Keratinocyte (primary cell): ENCODE results near the gene CDC42EP3. TPM values are rescaled to one million over a fixed set of nuclear protein-coding genes. Genes with fewer than 3 reads are reported as not detected.

Experiments
- DNase-seq: peaks from one replicate; pipeline ENCODE4 v3.0.0-alpha.2; 2011; ENCODE audit warnings: low read depth, missing footprints, low spot score
- FAIRE-seq: peaks from 2 replicates; lab custom pipeline; 2011; peaks lifted over from hg19 to GRCh38; lab: Jason Lieb, UNC
- H2AFZ ChIP-seq: 2 replicates; pipeline ENCODE4 v1.6.0; 2012; ENCODE audit warnings: low read length, control low read depth, inconsistent platforms; ENCODE audit not compliant: control insufficient read depth
- H3K27ac ChIP-seq: 2 replicates; pipeline ENCODE4 v1.5.1; 2011; ENCODE audit warnings: low read length; ENCODE audit not compliant: control insufficient read depth, insufficient read depth
- H3K27me3 ChIP-seq: 3 replicates; pipeline ENCODE4 v1.6.0; 2011; ENCODE audit warnings: low read length; ENCODE audit not compliant: control insufficient read depth, insufficient read depth; ENCODE audit errors: extremely low read depth
- H3K36me3 ChIP-seq, 2 experiments: 2 replicates in 1 of 2; 3 replicates in 1 of 2; pipeline ENCODE4 v1.5.1; 2011; ENCODE audit warnings: low read length in 2 of 2, mild to moderate bottlenecking in 1 of 2; ENCODE audit not compliant: control insufficient read depth in 2 of 2, insufficient read depth in 2 of 2; ENCODE audit errors: extremely low read depth in 1 of 2
- H3K4me1 ChIP-seq: 3 replicates; pipeline ENCODE4 v1.5.1; 2011; ENCODE audit warnings: low read length; ENCODE audit not compliant: control insufficient read depth, insufficient read depth; ENCODE audit errors: extremely low read depth
- H3K4me2 ChIP-seq: 3 replicates; pipeline ENCODE4 v1.6.0; 2011; ENCODE audit warnings: low read depth, low read length; ENCODE audit not compliant: control insufficient read depth, insufficient read depth; ENCODE audit errors: extremely low read depth
- H3K4me3 ChIP-seq, 3 experiments: fragments of 200-600 bp in 1 of 3; sonication (generic) in 1 of 3; 2 replicates in 2 of 3; 3 replicates in 1 of 3; pipeline ENCODE4 v1.5.1; 2011 to 2016; ENCODE audit warnings: low read length in 3 of 3, mild to moderate bottlenecking in 3 of 3, control low read depth in 2 of 3, inconsistent platforms in 1 of 3, low read depth in 1 of 3, mixed read lengths in 1 of 3, mixed run types in 1 of 3, moderate library complexity in 1 of 3; ENCODE audit not compliant: control insufficient read depth in 2 of 3, insufficient read depth in 2 of 3; ENCODE audit errors: extremely low read depth in 1 of 3
- H3K79me2 ChIP-seq: 2 replicates; pipeline ENCODE4 v1.6.0; 2012; ENCODE audit warnings: low read length; ENCODE audit not compliant: control insufficient read depth, insufficient read depth
- H3K9ac ChIP-seq: 3 replicates; pipeline ENCODE4 v1.6.0; 2011; ENCODE audit warnings: low read length; ENCODE audit not compliant: control insufficient read depth, insufficient read depth; ENCODE audit errors: extremely low read depth
- H3K9me1 ChIP-seq: 3 replicates; pipeline ENCODE4 v1.6.0; 2011; ENCODE audit warnings: low read length; ENCODE audit not compliant: control insufficient read depth, insufficient read depth; ENCODE audit errors: extremely low read depth
- H3K9me3 ChIP-seq: 2 replicates; pipeline ENCODE4 v1.5.1; 2012; ENCODE audit warnings: low read depth, low read length; ENCODE audit not compliant: control insufficient read depth
- H4K20me1 ChIP-seq: 3 replicates; pipeline ENCODE4 v1.6.0; 2011; ENCODE audit warnings: low read length; ENCODE audit not compliant: control insufficient read depth, insufficient read depth; ENCODE audit errors: extremely low read depth
- CTCF ChIP-seq, 3 experiments: IDR thresholded peaks in 1 of 3; conservative IDR thresholded peaks in 1 of 3; optimal IDR thresholded peaks in 1 of 3; 2 replicates in 2 of 3; 3 replicates in 1 of 3; pipeline versions ENCODE3 to v1.5.1; 2011; ENCODE audit warnings: low read length in 3 of 3, mild to moderate bottlenecking in 3 of 3, moderate library complexity in 2 of 3, control low read depth in 1 of 3, inconsistent platforms in 1 of 3; ENCODE audit not compliant: insufficient read depth in 2 of 3; ENCODE audit errors: extremely low read depth in 1 of 3
- EZH2 ChIP-seq: IDR thresholded peaks from one replicate; pipeline ENCODE4 v1.6.1; 2012; ENCODE audit warnings: inconsistent platforms, mild to moderate bottlenecking, low read length, moderate library complexity
- dilution Hi-C: fragments of 300-500 bp; cut with MboI; formaldehyde crosslinking; loops from one replicate; pipeline ENCODE4 v1.7.0; 2020; ENCODE audit warnings: low sequenced_read_pairs; ENCODE audit not compliant: extremely low pct_ligation_motif_present
- polyA plus RNA-seq, 5 experiments: library from polyadenylated mRNA; depleted of rRNA in 3 of 5; stranded (reverse) in 3 of 5; stranded (forward) in 1 of 5; unstranded in 1 of 5; fragments of >200 nt; gene quantifications; 1 replicate in 1 of 5; 2 replicates in 3 of 5; 3 replicates in 1 of 5; pipeline versions ENCODE4 v1.2.1 to v1.2.3, GENCODE V29; 2011 to 2012; ENCODE audit warnings: missing spikeins in 2 of 5, low read depth in 1 of 5, low replicate concordance in 1 of 5

The CDC42EP3 gene
- polyA plus RNA-seq, 1 donor (not counting 4 experiments of a cell fraction or from before 2014, with no cell fraction given): 34.6 TPM

GRCh38 chr2:37681587-37681986, 10.1 kb upstream of the CDC42EP3 start:
- no peaks in the 10 kb centered on the region for H3K9me1 ChIP-seq
- DNase-seq: no peak
- no peak overlapping the region for H3K4me2 ChIP-seq
- H3K27me3 ChIP-seq: no peaks in the 10 kb centered on the region
- TF ChIP-seq EZH2: no peak
- TF ChIP-seq CTCF (optimal IDR thresholded peaks at IDR 0.05 in 1 of 3, IDR thresholded peaks at IDR 0.05 in 1 of 3, conservative IDR thresholded peaks at IDR 0.05 in 1 of 3; ENCODE audit: extremely low read depth in 1 of 3, insufficient read depth in 2 of 3, low read length in 3 of 3): no peak
- H4K20me1 ChIP-seq: no peaks in the 10 kb centered on the region
- H3K9ac ChIP-seq: no peak overlapping the region
- no peaks in the 10 kb centered on the region for H3K36me3 ChIP-seq
- H3K4me1 ChIP-seq: peaks cover 5% of the 10 kb centered on the region
- no peaks in the 10 kb centered on the region for H3K79me2 ChIP-seq
- no peaks in the 10 kb centered on the region for H3K9me3 ChIP-seq
- H2AFZ ChIP-seq: no peak overlapping the region
- FAIRE-seq: no peak
- no peak overlapping the region for H3K27ac ChIP-seq
- H3K4me3 ChIP-seq: no peak overlapping the region
- dilution Hi-C loops: no loop called here

GRCh38 chr2:37679072-37679695, 7.7 kb upstream of the CDC42EP3 start:
- no peak overlapping the region for H3K27ac ChIP-seq
- no peaks in the 10 kb centered on the region for H3K36me3 ChIP-seq
- no peaks in the 10 kb centered on the region for H4K20me1 ChIP-seq
- no peak overlapping the region for H3K4me2 ChIP-seq
- H3K4me1 ChIP-seq: peaks cover 24% of the 10 kb centered on the region
- dilution Hi-C loops: no loop called here
- no peaks in the 10 kb centered on the region for H3K27me3 ChIP-seq
- DNase-seq (no peak), FAIRE-seq (no peak)
- no peak overlapping the region for H3K9ac ChIP-seq
- H3K4me3 ChIP-seq: no peak overlapping the region
- H2AFZ ChIP-seq: no peak overlapping the region
- H3K9me3 ChIP-seq: no peaks in the 10 kb centered on the region
- no peaks in the 10 kb centered on the region for H3K9me1 ChIP-seq
- no peaks in the 10 kb centered on the region for H3K79me2 ChIP-seq
- TF ChIP-seq CTCF (optimal IDR thresholded peaks at IDR 0.05 in 1 of 3, IDR thresholded peaks at IDR 0.05 in 1 of 3, conservative IDR thresholded peaks at IDR 0.05 in 1 of 3; ENCODE audit: extremely low read depth in 1 of 3, insufficient read depth in 2 of 3, low read length in 3 of 3) (no peak), EZH2 (no peak)
